Endothelial cell of umbilical vein (primary cell): ENCODE results near the gene IDH3A.

Experiments
- EZH2 ChIP-seq: IDR thresholded peaks from 2 replicates; pipeline ENCODE4 v1.6.1; 2012; ENCODE audit warnings: borderline replicate concordance, low read depth, mild to moderate bottlenecking, moderate library complexity, low read length, inconsistent platforms; ENCODE audit not compliant: severe bottlenecking
- JUN ChIP-seq: IDR thresholded peaks from 2 replicates; pipeline ENCODE4 v1.6.1; 2011; ENCODE audit warnings: borderline replicate concordance, low read depth; ENCODE audit not compliant: insufficient read length, insufficient read depth
- POLR2A ChIP-seq: IDR thresholded peaks from 2 replicates; pipeline ENCODE4 v1.6.1; 2012; ENCODE audit warnings: low read depth, mild to moderate bottlenecking, control low read depth, low read length
- POLR2AphosphoS5 ChIP-seq: IDR thresholded peaks from 2 replicates; pipeline ENCODE4 v1.6.1; 2012; ENCODE audit warnings: low read depth, mild to moderate bottlenecking, control low read depth, low read length, moderate library complexity; ENCODE audit not compliant: insufficient read depth
- TF ChIP-seq, protein P1 (sequence below), 2 donors: IDR thresholded peaks; 1 replicate in 1 of 2; 2 replicates in 1 of 2; pipeline ENCODE4 v1.5.1; 2011; ENCODE audit warnings: low read length in 2 of 2, mild to moderate bottlenecking in 2 of 2, moderate library complexity in 2 of 2, control low read depth in 1 of 2, inconsistent platforms in 1 of 2, low read depth in 1 of 2; ENCODE audit not compliant: insufficient read depth in 1 of 2; ENCODE audit errors: extremely low read depth in 1 of 2
- TF ChIP-seq, protein P2 (sequence below): IDR thresholded peaks from 2 replicates; pipeline ENCODE4 v1.6.1; 2011; ENCODE audit not compliant: insufficient read depth, insufficient read length

DNA sequence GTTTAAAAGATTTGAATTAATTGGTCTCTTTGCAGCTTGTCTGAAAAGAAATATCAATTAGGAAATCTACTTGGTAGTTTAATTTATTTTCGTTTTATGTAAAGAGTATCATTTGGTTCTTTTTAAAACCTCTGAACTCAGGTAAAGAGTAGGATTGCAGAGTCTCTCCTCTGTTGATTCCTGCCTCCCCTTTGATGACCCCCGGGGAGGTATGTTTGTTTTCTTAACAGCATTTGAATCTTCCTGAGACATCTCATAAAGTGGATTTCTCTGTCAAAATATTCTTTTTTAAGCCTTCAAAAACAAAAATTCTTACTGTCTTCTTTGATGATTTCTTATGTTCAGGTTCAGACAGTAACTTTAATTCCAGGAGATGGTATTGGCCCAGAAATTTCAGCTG is 8.0 kb downstream of the IDH3A start:
- TF ChIP-seq, protein P1, sequence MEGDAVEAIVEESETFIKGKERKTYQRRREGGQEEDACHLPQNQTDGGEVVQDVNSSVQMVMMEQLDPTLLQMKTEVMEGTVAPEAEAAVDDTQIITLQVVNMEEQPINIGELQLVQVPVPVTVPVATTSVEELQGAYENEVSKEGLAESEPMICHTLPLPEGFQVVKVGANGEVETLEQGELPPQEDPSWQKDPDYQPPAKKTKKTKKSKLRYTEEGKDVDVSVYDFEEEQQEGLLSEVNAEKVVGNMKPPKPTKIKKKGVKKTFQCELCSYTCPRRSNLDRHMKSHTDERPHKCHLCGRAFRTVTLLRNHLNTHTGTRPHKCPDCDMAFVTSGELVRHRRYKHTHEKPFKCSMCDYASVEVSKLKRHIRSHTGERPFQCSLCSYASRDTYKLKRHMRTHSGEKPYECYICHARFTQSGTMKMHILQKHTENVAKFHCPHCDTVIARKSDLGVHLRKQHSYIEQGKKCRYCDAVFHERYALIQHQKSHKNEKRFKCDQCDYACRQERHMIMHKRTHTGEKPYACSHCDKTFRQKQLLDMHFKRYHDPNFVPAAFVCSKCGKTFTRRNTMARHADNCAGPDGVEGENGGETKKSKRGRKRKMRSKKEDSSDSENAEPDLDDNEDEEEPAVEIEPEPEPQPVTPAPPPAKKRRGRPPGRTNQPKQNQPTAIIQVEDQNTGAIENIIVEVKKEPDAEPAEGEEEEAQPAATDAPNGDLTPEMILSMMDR (IDR thresholded peaks at IDR 0.05; ENCODE audit: extremely low read depth in 1 of 2, insufficient read depth in 1 of 2, low read depth in 1 of 2, low read length in 2 of 2): no peak
- TF ChIP-seq, protein P2, sequence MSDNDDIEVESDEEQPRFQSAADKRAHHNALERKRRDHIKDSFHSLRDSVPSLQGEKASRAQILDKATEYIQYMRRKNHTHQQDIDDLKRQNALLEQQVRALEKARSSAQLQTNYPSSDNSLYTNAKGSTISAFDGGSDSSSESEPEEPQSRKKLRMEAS: no peak
- no peak for TF ChIP-seq POLR2AphosphoS5
- TF ChIP-seq POLR2A: no peak
- TF ChIP-seq JUN: no peak
- TF ChIP-seq EZH2: no peak
